Measurements from ENCODE around the gene NF1.

DNA sequence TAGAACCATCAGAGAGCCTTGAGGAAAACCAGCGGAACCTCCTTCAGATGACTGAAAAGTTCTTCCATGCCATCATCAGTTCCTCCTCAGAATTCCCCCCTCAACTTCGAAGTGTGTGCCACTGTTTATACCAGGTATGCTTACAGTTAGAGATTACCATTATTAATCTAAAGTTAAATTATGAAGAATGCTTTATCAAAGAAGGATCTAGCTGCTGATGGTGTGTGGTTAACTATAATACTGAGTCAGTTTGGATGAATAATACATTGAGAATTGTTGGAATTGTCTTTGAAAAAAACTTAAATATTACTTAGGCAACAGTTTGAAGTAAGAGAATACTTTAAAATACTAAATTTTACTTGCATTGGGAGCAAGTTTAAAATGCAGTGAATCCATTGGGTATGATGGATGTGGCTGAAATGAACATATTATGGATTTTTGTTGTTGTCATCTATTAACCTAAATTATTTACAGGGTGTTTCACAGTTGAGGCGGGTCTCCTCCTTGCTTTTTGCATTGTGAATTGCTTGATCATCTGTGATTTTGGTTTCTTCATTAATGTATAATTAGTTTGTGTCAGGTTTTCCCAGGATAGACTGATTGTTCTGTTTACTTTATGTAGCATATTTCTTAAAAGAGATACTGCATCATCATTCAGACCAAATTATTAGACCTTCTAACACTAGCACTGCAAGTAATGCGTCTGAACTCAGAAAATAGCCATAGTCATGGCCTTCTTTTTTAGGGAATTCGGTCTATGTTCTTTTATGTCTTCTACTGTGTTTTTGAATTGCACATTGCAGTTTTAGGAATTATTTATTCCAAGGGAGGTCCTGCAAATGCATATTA, 154.4 kb downstream of the NF1 start:
- TF ChIP-seq, protein P1, sequence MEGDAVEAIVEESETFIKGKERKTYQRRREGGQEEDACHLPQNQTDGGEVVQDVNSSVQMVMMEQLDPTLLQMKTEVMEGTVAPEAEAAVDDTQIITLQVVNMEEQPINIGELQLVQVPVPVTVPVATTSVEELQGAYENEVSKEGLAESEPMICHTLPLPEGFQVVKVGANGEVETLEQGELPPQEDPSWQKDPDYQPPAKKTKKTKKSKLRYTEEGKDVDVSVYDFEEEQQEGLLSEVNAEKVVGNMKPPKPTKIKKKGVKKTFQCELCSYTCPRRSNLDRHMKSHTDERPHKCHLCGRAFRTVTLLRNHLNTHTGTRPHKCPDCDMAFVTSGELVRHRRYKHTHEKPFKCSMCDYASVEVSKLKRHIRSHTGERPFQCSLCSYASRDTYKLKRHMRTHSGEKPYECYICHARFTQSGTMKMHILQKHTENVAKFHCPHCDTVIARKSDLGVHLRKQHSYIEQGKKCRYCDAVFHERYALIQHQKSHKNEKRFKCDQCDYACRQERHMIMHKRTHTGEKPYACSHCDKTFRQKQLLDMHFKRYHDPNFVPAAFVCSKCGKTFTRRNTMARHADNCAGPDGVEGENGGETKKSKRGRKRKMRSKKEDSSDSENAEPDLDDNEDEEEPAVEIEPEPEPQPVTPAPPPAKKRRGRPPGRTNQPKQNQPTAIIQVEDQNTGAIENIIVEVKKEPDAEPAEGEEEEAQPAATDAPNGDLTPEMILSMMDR (IDR thresholded peaks at IDR 0.05), result no peak
- TF ChIP-seq POLR2A (IDR thresholded peaks at IDR 0.05; ENCODE audit: low read depth) (no peak), POLR2AphosphoS5 (IDR thresholded peaks at IDR 0.05) (no peak), EP300 (IDR thresholded peaks at IDR 0.05) (no peak)
